Fibroblast of skin of right biceps (primary cell): ENCODE measurements around the gene CCDC106.

Source experiments
- DNase-seq: peaks from one replicate; pipeline ENCODE4 v3.0.0-alpha.2; 2013

CCDC106 gene

DNA sequence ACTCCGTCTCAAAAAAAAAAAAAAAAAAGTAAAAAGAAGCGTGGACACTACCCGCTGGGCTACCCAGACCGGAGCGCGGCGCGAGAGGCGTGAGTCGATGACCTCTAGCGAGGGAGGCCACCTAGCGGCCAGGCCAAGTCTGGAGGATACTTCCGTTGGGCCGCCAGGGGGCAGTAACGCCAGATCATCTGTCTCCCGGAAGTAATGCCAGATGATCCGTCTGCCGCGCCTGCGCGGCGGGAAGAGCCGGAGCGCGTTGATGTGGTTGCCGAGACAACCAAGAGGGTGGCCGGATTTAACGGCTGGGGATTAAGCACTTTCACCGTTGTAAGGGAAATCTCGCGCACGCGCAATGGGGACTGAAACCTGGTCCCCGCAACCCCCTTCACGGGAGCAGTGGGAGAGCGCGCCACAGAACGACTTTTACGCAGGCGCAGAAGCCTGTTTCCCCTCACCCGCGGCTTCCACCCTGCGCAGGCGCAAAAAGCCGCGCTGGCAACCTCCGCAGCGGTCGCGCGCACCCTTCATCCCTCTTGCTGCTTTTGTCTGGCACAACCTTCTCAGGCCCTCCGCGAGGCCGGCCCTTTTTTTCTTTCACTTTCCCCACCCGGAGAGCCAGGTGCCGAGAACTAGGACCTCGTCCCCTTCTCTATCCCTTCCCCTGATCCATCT lies 5.8 kb downstream of the CCDC106 start:
- DNase-seq, result peak; percentile 99

DNA sequence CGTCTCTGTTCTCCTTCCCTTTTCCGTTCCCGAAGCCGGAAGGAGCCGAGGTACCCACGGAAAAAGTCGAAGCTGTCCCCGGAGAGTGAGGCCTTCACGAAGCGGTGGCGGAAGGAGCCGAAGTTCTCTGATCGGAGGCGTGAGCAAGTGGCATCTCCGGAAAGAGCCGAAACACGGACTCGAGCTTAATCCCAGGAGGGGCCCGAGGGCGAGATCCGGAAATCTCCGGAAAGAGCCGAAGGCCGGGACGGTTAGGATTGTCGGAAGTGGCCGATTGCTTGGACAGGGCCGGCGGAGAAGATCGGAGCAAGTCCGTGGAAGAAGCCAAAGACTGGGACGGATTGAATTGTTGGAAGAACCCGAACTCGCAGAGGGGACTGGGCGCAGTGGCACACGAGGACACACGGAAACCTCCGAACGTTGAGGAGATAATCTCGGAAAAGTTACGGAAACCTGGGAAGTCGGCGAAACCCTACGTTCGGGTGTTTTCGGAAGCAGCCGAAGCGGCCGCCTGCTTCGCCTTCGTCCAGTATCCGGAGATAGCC lies 6.4 kb downstream of the CCDC106 start:
- DNase-seq, result peak; percentile 99

DNA sequence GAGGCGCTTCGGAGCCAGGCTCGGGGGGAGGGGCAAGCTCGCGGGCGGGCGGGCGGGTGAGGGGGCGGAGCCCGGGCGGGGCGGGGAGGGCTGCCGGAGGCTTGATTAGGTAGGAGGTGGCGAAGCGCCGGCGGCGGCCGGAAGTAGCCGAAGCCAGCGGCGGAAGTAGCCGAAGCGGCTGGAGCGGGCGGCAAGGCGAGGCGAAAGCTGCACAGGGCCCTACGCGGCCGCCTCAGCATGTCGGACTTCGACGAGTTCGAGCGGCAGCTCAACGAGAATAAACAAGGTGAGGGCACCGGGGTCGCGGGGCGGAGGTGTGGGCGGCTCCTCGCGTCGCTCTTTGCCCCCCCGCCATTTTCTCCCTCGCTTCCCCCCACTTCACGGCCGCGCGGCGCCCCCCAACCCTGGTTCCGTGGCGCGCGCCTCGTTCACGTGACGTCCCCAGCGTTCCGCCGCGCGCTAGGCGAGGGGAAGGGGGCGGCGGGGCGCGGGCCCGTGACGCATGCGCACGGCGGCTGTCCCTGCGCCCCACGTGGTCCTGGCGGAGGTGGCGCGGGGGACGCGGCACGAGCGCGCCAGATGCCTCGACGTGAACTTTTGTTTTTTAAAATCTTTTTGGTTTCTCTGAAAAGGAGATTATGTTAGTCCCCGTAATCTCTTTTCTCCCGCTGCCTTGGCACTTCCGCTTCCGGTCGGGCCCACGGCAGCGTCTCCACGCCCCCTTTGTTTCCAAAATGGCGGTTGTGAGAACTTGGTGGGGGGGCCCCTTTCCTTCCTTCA lies 7.0 kb downstream of the CCDC106 start, which contains the start of gene U2AF2:
TSS of gene U2AF2 (plus strand) at position 168 of the 780 bp plus-strand sequence. CDS start at position 238, 70 bp downstream.
- peak; percentile 91 for DNase-seq

DNA sequence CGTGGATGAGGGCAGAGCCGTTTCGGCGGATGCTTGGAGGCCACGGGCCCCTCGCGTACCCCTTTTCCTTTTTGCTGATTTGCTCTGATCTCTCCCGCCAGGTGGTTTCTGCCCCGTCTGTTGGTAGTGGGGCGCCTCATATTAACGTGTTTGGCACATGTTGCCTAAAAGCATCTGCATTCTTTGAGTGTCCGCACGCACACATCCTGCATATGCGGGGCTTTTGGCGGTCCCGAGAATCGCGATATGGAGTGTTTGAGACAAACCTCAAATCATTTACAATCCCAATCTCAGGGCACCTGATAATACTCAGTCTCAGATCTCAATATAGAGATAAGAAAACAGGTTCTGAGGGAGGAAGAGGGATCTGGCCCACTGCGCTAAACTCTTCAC lies 7.6 kb downstream of the CCDC106 start:
- no peak for DNase-seq

DNA sequence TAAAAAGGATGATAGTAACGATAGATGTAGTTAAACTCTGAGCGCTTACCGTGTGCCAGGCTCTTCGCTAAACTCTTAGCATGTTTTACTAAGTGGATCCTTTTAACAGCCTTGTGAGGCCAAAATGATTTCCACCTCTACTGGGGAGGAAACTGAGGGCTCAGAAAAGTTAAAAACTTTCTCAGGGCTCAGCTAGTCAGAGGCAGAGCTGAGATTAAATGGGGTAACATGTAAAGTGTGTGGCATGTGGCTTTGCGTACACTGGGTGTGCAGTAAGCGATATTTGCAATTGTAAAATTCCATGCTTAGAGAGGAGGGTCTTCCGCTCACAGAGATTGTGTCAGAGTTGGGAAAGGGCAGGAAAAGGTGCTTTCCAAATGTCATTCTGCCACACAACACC lies 8.5 kb downstream of the CCDC106 start:
- no peak for DNase-seq

DNA sequence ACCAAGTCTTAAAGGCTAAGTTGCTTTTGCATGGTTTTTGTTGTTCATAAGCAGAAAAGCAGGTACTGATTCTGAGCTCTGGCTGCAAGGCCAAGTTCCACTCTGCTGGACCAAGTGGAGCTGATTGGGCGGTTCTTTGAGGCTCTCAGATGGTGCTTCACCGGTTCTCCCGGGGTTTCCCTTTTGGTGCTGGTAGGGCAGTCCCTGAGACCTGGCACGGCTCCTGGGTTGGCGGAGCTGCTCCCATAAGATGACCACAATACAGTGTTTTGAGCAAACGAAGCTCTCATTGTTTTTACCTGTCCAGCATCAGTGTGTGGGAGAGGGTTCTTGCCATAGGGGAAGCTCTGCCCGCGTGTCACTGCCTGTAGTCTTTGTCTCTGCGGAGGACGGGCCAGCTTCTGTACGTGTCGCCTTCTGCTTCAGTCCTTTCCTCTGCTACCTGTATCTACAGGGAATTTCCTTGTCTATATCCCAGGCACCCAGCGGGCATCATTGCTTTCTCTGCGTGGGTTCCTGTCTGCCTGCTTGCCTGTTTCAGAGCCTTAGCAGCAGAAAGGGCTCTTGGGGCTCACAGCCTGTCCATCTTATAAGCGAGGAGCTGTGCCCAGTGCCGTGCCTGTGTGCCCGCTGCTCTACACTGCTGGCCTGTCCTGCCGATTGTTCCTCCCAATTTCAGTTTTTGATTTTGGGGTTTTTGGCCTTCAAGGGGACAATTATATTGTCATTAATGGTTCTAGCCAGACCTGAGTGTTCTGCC lies 9.2 kb downstream of the CCDC106 start:
- no peak for DNase-seq

DNA sequence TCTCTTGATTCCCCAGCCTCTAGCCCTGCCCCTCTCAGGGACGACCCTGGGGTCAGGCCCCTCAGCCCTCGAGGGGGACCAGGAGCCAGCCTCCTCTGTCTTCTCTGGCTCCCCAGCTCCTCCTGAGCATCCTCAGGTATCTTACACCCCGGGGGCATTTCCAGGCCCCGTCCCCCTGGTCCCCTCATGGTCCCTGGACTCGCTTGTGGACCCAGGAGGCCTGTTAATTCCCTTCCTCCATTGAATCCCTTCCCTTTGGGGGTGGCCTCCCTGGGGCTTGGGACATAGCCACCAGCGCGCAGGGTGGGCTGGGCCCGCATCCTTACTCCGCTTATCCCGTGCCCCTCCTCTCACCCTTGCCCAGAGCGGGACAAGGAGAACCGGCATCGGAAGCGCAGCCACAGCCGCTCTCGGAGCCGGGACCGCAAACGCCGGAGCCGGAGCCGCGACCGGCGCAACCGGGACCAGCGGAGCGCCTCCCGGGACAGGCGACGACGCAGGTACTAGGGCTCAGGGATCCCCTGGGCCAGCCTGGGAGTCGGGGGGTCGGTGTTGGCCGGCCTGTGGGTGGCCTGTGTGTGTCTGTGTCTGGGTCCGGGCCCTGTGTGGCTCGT lies 10.9 kb downstream of the CCDC106 start:
- no peak for DNase-seq

DNA sequence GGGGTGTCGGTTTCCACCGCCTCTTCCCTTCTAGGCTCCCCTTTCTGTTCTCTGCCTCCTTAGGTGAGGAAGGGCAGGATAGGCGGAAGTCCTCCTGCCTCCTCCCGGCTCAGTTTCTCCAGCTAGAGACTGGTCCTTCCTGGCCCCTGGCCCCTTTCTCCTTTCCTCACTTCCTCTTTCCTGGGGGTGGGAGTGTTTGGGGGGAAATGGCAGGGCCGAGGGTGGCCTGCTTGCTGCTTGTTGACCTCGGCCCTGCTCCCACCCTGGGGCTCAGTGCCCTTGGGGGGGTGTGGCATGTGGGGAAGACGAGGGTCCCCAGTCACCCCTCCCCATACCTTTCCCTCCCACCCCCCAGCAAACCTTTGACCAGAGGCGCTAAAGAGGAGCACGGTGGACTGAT lies 11.8 kb downstream of the CCDC106 start:
- no peak for DNase-seq

DNA sequence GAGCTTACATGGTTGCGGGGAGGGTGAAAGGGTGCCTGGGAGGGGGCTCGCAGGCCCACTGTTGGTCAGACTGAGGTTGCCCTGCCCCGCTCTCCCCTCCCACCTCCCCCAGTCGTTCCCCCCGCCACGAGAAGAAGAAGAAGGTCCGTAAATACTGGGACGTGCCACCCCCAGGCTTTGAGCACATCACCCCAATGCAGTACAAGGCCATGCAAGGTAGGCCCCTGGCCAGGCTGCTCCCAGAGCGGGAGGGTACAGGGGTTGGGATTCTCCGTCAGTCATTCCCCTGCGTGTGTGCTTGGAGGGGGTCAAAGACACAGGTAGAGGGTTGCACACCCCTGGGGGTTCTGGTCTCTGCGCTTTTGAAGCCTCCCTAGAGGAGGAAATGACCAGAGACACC lies 12.4 kb downstream of the CCDC106 start:
- DNase-seq, result no peak

DNA sequence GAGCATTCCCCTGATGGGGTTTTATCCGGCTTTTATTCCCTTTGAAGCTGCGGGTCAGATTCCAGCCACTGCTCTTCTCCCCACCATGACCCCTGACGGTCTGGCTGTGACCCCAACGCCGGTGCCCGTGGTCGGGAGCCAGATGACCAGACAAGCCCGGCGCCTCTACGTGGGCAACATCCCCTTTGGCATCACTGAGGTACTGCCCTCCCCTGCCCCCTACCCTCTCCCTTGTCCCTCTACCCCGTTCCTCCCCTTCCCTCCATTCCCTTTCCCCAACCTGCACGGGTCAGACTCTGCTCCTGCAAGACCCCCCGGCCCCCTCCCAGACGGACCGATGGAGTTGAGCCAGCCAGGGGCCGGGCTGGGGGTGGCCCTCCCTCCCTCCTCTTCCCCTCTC lies 13.0 kb downstream of the CCDC106 start:
- no peak for DNase-seq

DNA sequence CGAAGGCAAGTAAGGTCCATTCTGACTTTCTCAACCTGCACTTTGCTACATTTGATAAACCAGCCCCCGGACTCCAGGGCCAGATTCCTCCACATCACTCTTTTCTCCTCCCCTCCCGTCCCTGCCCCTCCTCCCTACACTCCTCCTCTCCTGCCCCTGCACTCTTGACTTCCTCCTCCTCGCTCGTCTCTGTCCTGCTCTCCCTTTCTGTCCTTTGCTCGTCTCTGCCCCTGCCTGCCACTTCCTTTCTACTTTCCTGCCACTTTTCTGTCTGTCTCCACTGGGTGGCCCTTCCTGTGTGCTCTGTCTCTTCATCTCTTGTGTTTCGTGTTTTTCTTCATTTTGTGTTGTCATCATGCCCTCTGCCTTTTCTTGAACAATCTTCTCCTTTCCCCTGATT lies 13.8 kb downstream of the CCDC106 start:
- no peak for DNase-seq

DNA sequence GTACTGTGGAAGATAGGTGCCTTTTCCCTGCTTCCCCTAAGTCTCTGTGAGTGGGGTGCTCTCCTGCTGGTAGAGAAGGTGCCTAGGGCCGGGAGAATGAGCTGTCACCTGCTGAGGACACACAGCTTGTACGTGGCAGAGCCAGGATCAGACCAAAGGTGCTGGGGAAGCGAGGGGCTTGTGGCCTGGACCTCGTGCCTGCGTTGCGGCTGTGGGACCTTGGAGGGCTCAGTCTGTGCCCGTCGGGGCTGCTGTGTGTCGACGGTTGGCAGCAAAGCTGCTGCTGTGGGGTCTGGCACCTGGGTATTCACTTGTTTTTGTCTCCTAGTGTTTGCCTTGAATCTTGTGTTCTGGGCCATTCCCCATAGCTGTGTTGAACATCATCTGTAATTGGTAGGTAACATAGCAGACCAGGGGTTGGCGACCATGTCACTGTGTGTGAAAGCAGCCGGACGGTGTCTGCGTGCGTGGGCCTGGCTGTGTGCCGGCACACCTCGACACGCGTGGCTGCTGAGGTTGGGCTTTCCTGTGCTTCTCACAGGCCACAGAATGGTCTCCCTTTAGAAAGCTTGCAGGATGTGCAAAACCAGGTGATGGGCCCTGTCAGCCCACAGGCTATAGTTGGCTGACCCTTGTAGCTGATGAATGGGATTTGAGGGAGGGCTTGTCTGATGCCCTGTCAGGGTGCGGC lies 16.0 kb downstream of the CCDC106 start:
- no peak for DNase-seq

DNA sequence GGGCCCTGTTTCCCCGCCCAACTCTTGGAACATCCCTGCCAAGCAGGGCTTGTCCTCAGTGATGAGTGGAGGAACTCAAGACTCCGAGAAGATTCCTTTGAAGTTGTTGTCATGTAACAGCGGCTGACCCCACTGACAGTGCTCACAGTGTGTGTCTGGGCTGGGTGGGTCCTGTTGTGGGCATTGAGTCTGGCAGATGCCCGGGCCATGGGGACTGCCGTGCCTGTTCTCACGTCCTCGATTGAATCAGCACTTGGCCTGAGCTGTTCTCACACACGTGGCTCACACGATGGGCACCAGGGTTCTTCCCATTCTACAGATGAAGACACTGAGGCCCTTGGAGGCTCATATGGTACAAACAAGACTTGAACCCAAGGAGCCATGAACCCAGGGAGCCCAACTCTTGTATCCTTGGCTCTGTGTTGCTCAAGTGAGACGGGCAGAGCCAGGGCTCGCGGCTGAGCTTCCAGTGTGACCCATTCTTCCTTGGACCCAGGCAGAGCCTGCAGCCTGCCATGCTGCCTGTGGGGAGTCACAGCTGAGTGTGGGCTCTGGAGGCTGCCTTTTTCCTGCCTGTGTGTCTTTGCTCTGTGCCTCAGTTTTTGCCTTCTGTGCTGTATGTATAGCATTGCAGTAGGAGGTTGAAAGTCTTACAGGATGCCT lies 18.5 kb downstream of the CCDC106 start:
- no peak for DNase-seq

DNA sequence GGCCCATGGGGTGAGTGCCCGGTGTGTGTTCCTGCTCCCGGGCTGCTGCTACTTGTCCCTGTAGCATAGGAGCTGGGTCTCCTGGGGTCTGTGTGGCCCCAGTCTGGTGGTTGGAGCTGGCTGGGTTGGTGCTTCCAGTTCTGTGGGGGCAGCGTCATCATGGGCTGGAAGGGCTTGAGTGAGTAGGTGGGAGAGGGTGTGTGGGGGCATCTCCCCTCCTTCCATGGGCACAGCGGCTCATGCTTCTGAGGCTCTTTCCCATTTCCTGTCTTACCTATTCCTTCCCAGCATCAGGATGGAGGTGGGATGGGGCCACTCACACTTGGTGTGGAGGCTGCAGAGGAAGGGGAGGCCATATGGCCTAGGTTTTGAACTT lies 19.0 kb downstream of the CCDC106 start:
- no peak for DNase-seq

DNA sequence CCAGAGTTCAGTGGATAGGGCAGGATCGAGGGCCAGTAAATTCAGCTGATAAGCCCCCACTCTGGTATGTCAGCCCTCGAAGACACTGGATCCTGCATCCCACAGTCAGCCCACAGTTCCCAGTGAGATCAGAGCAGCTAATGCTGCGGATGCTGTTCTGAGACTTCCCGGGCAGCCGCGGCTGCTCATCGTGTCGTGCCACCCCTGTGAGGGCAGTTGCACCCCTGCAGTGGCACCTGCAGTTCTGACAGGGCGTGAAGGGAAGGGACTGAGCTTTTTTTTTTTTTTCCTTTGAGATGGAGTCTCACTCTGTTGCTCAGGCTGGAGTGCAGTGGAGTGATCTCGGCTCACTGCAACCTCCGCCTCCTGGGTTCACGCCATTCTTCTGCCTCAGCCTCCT lies 19.5 kb downstream of the CCDC106 start:
- no peak for DNase-seq

DNA sequence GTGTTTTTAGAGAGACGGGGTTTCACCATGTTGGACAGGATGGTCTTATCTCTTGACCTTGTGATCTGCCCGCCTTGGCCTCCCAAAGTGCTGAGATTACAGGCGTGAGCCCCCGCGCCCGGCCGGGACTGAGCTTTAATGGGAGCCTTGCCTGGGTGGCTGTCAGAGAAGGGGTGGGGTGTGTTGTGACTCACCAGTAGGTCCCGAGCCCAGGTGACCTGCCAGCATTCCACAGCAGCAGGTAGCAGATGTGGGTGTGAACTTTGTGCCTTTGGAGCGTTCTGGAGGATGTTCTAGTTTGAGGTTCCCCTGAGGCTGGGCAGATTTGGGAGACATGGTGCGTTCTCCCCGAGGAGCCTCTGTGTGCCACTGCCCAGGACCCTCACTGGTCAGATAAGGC lies 19.9 kb downstream of the CCDC106 start:
- no peak for DNase-seq

DNA sequence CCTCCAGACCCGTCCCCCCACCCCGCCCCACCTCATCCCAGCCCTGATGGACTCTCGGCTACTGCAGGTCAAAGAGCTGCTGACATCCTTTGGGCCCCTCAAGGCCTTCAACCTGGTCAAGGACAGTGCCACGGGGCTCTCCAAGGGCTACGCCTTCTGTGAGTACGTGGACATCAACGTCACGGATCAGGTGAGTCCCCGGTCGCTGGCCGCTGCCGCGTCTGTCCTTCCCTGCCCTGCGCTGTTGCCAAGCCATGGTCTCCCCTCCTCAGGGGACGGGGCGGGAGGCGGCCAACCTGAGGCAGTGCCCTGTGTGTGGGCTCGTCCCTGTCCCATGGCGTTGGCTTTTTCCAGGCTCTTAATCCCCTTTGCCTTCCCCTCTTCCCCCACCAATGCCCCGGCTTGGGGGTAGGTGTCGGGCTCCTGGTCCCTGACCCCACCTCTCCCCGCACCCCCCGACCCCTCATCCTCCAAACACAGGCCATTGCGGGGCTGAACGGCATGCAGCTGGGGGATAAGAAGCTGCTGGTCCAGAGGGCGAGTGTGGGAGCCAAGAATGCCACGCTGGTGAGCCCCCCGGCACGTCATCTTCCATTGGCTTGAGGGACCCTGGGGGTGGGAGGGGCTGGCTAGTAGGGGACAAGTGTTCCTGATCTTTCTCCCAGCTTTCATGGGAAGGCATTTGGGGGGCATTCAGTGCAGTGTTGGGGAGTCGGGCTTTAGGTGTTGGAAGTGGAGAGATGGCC lies 20.8 kb downstream of the CCDC106 start:
- no peak for DNase-seq

DNA sequence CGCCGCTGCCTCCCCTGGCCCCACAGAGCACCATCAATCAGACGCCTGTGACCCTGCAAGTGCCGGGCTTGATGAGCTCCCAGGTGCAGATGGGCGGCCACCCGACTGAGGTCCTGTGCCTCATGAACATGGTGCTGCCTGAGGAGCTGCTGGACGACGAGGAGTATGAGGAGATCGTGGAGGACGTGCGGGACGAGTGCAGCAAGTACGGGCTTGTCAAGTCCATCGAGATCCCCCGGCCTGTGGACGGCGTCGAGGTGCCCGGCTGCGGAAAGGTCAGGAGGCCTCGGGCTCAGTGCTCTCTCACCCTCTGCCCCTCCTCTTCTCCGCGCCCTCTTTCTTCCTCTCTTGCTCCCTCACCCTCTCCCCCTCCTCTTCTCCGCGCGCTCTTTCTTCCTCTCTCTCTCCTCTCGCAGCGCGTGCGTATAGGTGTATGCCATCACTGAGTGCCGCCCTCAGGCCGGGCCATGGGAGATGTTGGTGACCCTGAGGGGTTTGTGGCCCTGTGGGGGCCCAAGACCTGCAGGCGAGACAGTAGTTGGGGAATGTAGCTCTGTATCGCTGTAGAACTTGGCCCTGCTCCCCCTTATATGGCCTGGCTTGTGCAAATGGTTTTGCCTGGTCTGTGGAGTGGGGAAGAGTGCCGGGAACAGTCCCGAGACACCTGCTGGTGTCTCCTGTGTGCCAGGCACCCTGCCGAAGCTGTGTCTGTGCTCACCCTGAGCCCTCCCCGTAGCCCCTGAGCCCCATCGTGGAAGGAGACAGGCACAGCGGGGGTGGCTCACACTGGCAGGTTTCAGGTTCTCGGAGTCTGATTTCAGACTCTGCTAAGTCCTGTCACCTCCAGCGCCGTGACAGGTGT lies 21.6 kb downstream of the CCDC106 start:
- DNase-seq, result no peak

DNA sequence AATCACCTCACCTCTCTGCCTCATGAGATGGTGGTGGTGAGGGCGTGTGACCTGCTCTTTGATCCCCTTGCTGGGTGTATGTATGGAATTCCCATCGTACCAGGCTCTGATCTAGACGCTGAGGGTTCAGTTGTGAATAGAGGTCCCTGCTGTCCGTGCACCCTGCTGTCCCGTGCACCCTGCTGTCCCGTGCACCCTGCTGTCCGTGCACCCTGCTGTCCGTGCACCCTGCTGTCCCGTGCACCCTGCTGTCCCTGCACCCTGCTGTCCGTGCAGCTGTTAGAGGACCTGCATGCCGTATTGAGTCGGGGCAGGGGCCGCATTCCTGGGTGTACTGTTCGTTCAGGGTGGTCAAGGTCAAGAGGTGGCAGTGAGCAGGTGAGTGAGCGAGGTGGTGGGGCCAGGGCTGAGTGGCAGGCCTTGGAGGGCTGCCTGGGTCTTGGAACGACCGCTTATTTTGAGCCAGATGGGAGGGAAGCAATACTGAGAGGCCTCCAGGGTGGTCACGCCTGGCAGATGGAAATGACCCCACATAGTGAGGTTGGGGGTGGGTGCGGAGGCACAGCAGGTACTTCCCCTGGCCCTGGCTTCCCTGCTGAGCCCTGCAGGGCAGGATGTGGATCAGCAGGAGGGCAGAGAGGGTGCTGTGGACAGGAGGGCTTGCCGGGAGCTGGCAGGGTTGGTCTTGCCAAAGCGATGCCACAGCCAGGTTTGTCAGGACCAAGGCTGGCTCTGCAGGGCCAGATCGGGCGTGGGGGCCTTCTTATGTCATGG lies 22.5 kb downstream of the CCDC106 start:
- DNase-seq, result no peak

DNA sequence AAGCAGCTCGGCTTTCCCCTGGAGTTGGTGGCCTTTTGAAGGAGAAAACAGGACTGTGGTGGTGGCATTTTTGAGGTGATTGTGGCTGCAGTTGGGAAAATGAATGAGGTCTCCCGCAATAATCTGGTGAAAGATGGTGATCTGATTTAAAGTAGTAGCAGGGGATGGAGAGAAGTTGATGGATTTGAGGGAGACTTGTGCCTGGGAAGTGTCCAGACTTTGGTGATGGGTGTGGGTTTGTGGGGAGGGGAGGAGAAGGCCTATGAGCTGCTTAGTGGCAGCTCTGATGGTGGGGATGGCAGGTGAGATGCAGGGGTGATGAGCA lies 23.0 kb downstream of the CCDC106 start:
- no peak for DNase-seq
